ENCODE data around the gene WNT10A.
A peak's percentile ranks its signal among the peaks of the same experiment; 100 is the strongest.

The WNT10A gene

GRCh38 chr2:218878486-218878885, 2.2 kb upstream of the WNT10A start:
- no peak for DNase-seq

GRCh38 chr2:218878926-218879761, 1.5 kb upstream of the WNT10A start:
- no peak for DNase-seq

- DNase-seq: no peak
These were observed 913 bp upstream of the WNT10A start for GRCh38 chr2:218879776-218880101.

- no peak for DNase-seq
These were observed 375 bp downstream of the WNT10A start for GRCh38 chr2:218880859-218881594.

GRCh38 chr2:218881744-218882460, 1.2 kb downstream of the WNT10A start:
- DNase-seq: no peak

- DNase-seq: no peak
These were observed 1.8 kb downstream of the WNT10A start for GRCh38 chr2:218882461-218882816.

- no peak for DNase-seq
These were observed 2.3 kb downstream of the WNT10A start for GRCh38 chr2:218882866-218883366.

GRCh38 chr2:218883491-218884490, 3.1 kb downstream of the WNT10A start:
- DNase-seq: no peak

- DNase-seq: no peak
These were observed 3.9 kb downstream of the WNT10A start for GRCh38 chr2:218884519-218884918.

- no peak for DNase-seq
These were observed 5.6 kb downstream of the WNT10A start for GRCh38 chr2:218885981-218886947.

GRCh38 chr2:218887079-218887478, 6.4 kb downstream of the WNT10A start:
- DNase-seq: no peak

GRCh38 chr2:218888341-218888740, 7.7 kb downstream of the WNT10A start:
- no peak for DNase-seq

- no peak for DNase-seq
These were observed 9.3 kb downstream of the WNT10A start for GRCh38 chr2:218889937-218890336.

- DNase-seq: no peak
These were observed 9.7 kb downstream of the WNT10A start for GRCh38 chr2:218890369-218890768.

GRCh38 chr2:218891275-218892135, 10.9 kb downstream of the WNT10A start:
- DNase-seq: no peak

- peak; percentile 47 for DNase-seq
These were observed 12.2 kb downstream of the WNT10A start for GRCh38 chr2:218892693-218893348.

GRCh38 chr2:218893349-218894150, 12.9 kb downstream of the WNT10A start:
- DNase-seq: no peak

GRCh38 chr2:218894151-218894879, 13.7 kb downstream of the WNT10A start:
- DNase-seq: no peak
